ENCODE data around the gene FHIT.

Gene FHIT

GRCh38 chr3:60469481-60469880 is 781.8 kb downstream of the FHIT start:
- no peak for DNase-seq (ENCODE audit: low read depth)

DNA sequence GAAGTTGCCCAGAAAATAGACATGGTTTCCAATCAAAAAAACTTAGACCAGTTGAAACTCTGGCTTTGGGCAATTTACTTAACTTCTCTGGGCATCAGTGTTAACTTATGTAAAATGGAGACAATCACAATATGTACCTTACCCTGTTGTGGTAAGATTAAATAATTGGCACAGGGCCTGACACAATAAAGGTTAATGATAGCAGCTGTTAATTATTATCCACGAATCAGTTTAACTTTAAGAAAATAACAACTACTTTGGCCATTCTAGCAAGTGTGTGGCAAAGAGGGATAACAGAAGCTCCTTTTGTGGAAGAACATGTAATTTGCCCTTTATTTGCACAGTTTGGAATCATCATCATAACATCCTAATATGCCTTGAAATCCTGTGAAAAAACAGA is 787.6 kb downstream of the FHIT start:
- no peak for DNase-seq (ENCODE audit: low read depth)

DNA sequence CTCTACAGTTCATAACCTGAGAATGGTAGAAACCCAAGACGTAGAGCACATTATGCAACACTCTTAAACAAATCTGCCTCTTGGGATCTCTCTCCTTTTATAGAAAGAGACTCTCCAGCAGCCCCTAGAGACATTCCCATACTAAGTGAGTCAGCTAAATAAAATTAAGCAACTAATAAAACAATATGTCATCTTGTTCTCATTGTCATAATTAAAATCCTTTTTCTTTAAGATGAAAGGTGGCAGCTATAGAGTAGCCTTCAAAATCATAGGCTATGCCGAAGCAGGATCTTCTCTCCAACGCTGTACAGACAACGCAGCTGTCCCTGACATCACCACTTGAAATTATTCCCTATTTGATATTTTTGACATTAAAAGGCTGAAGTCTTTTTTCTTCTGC is 790.0 kb downstream of the FHIT start:
- no peak for DNase-seq (ENCODE audit: low read depth)

DNA sequence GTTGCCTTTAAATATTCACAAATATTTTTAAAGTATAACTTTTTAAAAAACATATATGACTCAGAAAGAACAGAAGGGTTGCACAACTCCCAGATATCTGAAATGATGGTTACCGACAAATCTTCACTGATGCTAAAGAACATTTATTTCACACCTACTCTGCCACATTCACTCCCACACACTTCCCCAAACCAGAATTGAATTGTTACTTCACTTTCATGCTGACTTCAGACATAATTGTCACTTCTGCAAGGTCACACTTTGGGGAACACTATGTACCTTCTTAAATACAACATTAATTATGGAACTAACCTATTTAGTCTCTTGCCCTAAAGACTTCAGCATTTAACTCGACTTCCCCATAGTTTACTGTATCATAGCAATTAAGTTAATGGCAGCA is 795.1 kb downstream of the FHIT start:
- no peak for DNase-seq (ENCODE audit: low read depth)

GRCh38 chr3:60453326-60453725 is 797.9 kb downstream of the FHIT start:
- DNase-seq (ENCODE audit: low read depth): no peak

GRCh38 chr3:60448696-60449095 is 802.6 kb downstream of the FHIT start:
- DNase-seq (ENCODE audit: low read depth): no peak

GRCh38 chr3:60445446-60445845 is 805.8 kb downstream of the FHIT start:
- DNase-seq (ENCODE audit: low read depth): no peak

DNA sequence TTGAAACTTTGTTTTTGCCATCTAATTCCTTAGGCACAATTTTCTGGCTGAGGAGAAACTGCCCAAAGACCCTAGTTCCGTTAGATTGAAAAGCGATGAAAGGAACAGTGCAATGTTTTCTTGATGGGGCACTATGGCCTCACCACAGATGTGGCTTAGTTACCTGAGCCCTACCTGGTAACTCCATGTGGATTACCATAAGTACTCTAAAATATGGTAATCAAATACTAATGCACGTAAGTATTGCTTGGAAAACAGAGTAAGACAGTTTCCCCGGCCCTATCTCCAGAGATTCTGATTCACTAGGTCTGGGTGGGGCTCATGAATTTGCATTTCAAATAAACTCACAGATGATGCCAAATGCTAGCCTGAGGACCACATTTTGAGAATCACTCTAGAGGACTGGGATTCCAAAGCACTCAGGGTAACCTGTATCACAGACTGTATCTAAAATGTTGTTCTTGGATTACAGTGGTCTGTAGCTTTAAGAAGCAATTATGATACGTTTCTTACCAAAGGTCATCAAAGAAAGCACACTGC is 806.3 kb downstream of the FHIT start:
- DNase-seq (ENCODE audit: low read depth): no peak

- DNase-seq (ENCODE audit: low read depth): no peak
Observed at GRCh38 chr3:60440869-60441268, 810.4 kb downstream of the FHIT start.

- DNase-seq (ENCODE audit: low read depth): no peak
Observed at GRCh38 chr3:60435941-60436650, 815.2 kb downstream of the FHIT start.

- DNase-seq (ENCODE audit: low read depth): no peak
Observed at GRCh38 chr3:60434950-60435349, 816.3 kb downstream of the FHIT start.

DNA sequence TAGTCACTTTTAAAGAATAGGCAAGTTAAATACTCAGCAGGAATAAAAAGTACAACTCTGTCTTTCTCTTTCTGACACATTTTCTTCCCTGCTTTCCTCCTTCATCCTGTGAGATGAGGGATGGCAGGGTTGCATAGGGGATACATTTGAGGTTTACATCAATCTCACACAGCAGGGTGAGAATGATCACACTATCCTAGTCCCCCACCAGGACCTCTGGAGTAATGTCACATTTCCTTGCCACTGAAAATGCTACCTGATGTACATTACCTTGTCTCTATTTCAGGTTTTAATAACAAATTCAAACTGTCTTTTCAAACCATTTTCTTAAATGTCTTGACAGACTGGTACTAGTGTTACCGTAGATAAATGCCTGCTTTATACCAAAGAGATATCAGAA is 816.9 kb downstream of the FHIT start:
- DNase-seq (ENCODE audit: low read depth): no peak

GRCh38 chr3:60431599-60431958 is 819.7 kb downstream of the FHIT start:
- no peak for DNase-seq (ENCODE audit: low read depth)

DNA sequence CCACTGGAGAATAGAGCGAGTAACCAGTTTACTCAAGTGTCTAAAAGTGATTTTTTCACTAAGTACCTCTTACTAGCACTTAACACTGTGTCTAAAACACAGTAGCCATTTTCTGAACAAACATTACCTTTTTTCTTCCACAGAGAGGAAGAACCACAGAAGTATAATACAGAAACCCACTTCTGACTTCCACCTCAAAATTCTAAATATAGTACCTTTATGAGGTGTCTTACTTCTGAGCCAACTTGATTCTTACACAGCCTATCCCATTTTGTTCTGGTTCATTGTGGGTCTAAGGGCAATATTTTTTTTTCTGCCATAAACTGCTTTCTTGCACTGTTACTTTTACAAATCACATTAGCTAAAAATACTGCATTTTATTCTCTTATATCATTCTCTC is 821.0 kb downstream of the FHIT start:
- no peak for DNase-seq (ENCODE audit: low read depth)

DNA sequence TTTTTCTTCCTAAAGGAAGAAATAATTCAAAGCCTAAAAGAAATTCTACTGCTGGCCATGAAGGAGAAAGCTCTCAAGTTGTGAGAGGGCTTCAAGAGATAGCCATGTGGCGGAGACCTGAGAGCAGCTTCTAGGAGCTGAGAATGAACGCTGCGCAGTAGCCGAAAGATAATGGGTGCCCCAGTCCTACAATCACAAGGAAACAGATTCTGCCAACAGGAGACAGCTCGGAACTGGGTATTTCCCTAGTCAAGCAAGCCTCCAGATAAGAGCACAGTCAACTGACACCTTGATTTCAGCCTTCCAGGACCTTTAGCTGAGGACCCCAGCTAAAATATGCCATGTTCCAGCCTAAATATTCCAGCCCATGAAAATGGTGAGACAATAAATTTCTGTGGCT is 824.1 kb downstream of the FHIT start:
- no peak for DNase-seq (ENCODE audit: low read depth)

DNA sequence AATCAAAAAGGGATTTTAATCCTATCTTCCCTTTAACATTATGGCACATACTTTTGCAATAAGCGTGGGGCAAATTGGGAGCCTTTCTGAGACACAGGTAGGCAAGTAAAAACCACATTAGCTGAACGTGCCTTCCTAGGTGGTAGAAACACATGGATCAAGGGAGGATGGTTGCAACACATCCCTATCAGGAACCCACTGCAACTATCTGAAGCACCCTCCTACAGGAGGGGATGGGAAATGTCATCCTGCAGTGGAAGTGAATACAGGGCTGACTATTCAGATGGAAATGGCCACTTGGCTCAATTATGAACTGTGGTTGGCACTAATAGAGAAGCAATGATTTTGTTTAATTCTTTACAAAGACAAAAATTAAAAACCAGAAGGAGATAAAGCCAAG is 826.3 kb downstream of the FHIT start:
- no peak for DNase-seq (ENCODE audit: low read depth)

GRCh38 chr3:60424034-60424433 is 827.2 kb downstream of the FHIT start:
- DNase-seq (ENCODE audit: low read depth): no peak

GRCh38 chr3:60423556-60423955 is 827.7 kb downstream of the FHIT start:
- no peak for DNase-seq (ENCODE audit: low read depth)

- no peak for DNase-seq (ENCODE audit: low read depth)
Observed at GRCh38 chr3:60421749-60422446, 829.4 kb downstream of the FHIT start.

- no peak for DNase-seq (ENCODE audit: low read depth)
Observed at GRCh38 chr3:60417576-60417975, 833.7 kb downstream of the FHIT start.

DNA sequence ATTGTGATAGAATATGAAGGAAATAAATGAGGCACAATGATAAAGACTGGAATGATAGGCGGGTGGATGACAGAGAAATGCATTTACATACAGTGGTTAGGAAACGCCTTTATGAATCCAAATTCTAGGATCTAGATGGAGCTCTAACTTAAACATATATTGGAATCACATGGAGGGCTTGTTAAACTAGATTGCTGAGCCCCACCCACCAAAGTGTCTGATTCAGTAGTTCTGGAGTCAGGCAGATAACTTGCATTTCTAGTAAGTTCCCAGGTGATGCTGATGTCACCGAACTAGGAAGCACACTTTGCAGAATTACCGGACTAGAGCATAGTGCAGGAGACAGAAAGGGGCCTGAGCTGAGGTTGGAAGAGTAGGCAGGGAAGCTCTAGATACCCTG is 837.2 kb downstream of the FHIT start:
- no peak for DNase-seq (ENCODE audit: low read depth)

GRCh38 chr3:60413551-60413950 is 837.7 kb downstream of the FHIT start:
- no peak for DNase-seq (ENCODE audit: low read depth)

GRCh38 chr3:60403866-60404265 is 847.4 kb downstream of the FHIT start:
- DNase-seq (ENCODE audit: low read depth): no peak

- DNase-seq (ENCODE audit: low read depth): no peak
Observed at GRCh38 chr3:60402931-60403330, 848.3 kb downstream of the FHIT start.

All from stimulated activated CD8-positive, alpha-beta memory T cell treated with anti-CD3 and anti-CD28 coated beads, Interleukin-12 subunit alpha, Interleukin-12 subunit beta, amount 100 ng/mL, for 4 hours (primary cell).